ENCODE data around the gene APOD.
"Not testable (repeated sequence)": the region's sequence is repeated elsewhere in the genome, so short reads cannot be mapped to it uniquely, and the experiment has no call there.

GRCh38 chr3:195589796-195590195 lies 6.1 kb upstream of the APOD start:
- TF ChIP-seq CTCF (IDR thresholded peaks at IDR 0.05 in 8 of 11, conservative IDR thresholded peaks at IDR 0.05 in 3 of 11); POLR2AphosphoS5 (IDR thresholded peaks at IDR 0.05): not testable (repeated sequence)
